GM12891 (cell line): Measurements from ENCODE around the gene TNFAIP3.

ENCODE experiments used
- PAX5 ChIP-seq: IDR thresholded peaks from 2 replicates; pipeline ENCODE4 v1.6.1; 2011; ENCODE audit warnings: low read length, moderate library complexity, mild to moderate bottlenecking; ENCODE audit not compliant: insufficient read depth, severe bottlenecking
- POLR2A ChIP-seq: IDR thresholded peaks from 2 replicates; pipeline ENCODE4 v1.6.1; 2011; ENCODE audit warnings: low read depth, low read length, control low read depth
- POLR2AphosphoS5 ChIP-seq: IDR thresholded peaks from 2 replicates; pipeline ENCODE4 v1.6.1; 2011; ENCODE audit warnings: low read depth, low read length, control low read depth
- POU2F2 ChIP-seq: IDR thresholded peaks from 2 replicates; pipeline ENCODE4 v1.6.1; 2011; ENCODE audit warnings: low read depth, mild to moderate bottlenecking, control low read depth, low read length, moderate library complexity
- SPI1 ChIP-seq: IDR thresholded peaks from 2 replicates; pipeline ENCODE4 v1.6.1; 2011; ENCODE audit warnings: low read depth, low read length, control low read depth
- TAF1 ChIP-seq: IDR thresholded peaks from 2 replicates; pipeline ENCODE4 v1.6.1; 2011; ENCODE audit warnings: low read depth, low read length, control low read depth

GRCh38 chr6:137909533-137909932 is 42.5 kb downstream of the TNFAIP3 start:
- TF ChIP-seq POLR2A (no peak), TAF1 (no peak), POLR2AphosphoS5 (no peak), POU2F2 (no peak), PAX5 (no peak), SPI1 (no peak)
